ENCODE results near the gene CDK17.
"Not testable (repeated sequence)": the region's sequence is repeated elsewhere in the genome, so short reads cannot be mapped to it uniquely, and the experiment has no call there.

Gene CDK17

GRCh38 chr12:96350982-96351381, 49.3 kb downstream of the CDK17 start:
- DNase-seq = no peak

GRCh38 chr12:96347130-96347699, 53.0 kb downstream of the CDK17 start:
- DNase-seq = no peak

GRCh38 chr12:96346716-96347115, 53.5 kb downstream of the CDK17 start:
- not testable (repeated sequence) for DNase-seq

- no peak for DNase-seq
These were observed 56.0 kb downstream of the CDK17 start for GRCh38 chr12:96344124-96344695.

GRCh38 chr12:96343347-96343954, 56.8 kb downstream of the CDK17 start:
- peak in 1 of 2 donors; percentile 42 for DNase-seq

GRCh38 chr12:96339666-96340065, 60.6 kb downstream of the CDK17 start:
- DNase-seq = not testable (repeated sequence)

GRCh38 chr12:96338852-96339471, 61.3 kb downstream of the CDK17 start:
- no peak for DNase-seq

- DNase-seq = no peak
These were observed 62.3 kb downstream of the CDK17 start for GRCh38 chr12:96337953-96338352.

GRCh38 chr12:96336489-96336888, 63.8 kb downstream of the CDK17 start:
- DNase-seq = no peak

GRCh38 chr12:96335270-96335669, 65.0 kb downstream of the CDK17 start:
- DNase-seq = no peak

GRCh38 chr12:96334502-96334901, 65.7 kb downstream of the CDK17 start:
- no peak for DNase-seq

GRCh38 chr12:96329545-96329944, 70.7 kb downstream of the CDK17 start:
- no peak for DNase-seq

- no peak for DNase-seq
These were observed 71.2 kb downstream of the CDK17 start for GRCh38 chr12:96329018-96329417.

GRCh38 chr12:96327889-96328288, 72.3 kb downstream of the CDK17 start:
- no peak for DNase-seq

- DNase-seq = no peak
These were observed 72.9 kb downstream of the CDK17 start for GRCh38 chr12:96327346-96327745.

GRCh38 chr12:96326628-96327227, 73.5 kb downstream of the CDK17 start:
- no peak for DNase-seq

- DNase-seq = no peak
These were observed 76.3 kb downstream of the CDK17 start for GRCh38 chr12:96323906-96324305.

GRCh38 chr12:96322720-96323119, 77.5 kb downstream of the CDK17 start:
- DNase-seq = no peak

GRCh38 chr12:96321941-96322340, 78.3 kb downstream of the CDK17 start:
- DNase-seq = no peak

- DNase-seq = not testable (repeated sequence)
These were observed 82.4 kb downstream of the CDK17 start for GRCh38 chr12:96317801-96318200.

GRCh38 chr12:96315741-96316481, 84.3 kb downstream of the CDK17 start:
- peak; percentile 14 to 49 for DNase-seq

GRCh38 chr12:96314723-96315122, 85.5 kb downstream of the CDK17 start:
- DNase-seq = no peak

GRCh38 chr12:96313606-96314005, 86.6 kb downstream of the CDK17 start:
- no peak for DNase-seq
